ENCODE measurements around the gene EIF2AK3.
"Not testable (repeated sequence)": the region's sequence is repeated elsewhere in the genome, so short reads cannot be mapped to it uniquely, and the experiment has no call there.

EIF2AK3 gene

GRCh38 chr2:88656690-88657089 lies 29.4 kb upstream of the EIF2AK3 start:
- Histone ChIP-seq H3K27ac (ENCODE audit: extremely low read depth, low read depth, low read length) (no peak overlapping the region), H3K36me3 (ENCODE audit: control insufficient read depth in 2 of 2, insufficient read depth in 1 of 2, low read length in 2 of 2) (no peaks in the 10 kb centered on the region), H3K4me1 (ENCODE audit: control insufficient read depth, insufficient read depth, low read length) (peaks cover 3% of the 10 kb centered on the region; the same call in 1 of the 2 replicates), H3K4me3 (ENCODE audit: low read depth, low read length) (no peak overlapping the region), H3K9me3 (ENCODE audit: control insufficient read depth, insufficient read depth, low read depth, low read length) (no peaks in the 10 kb centered on the region)
- POLR2A ChIA-PET: no interaction called here
- CTCF ChIA-PET: interaction anchor here (1.0 to 1.5 kb wide), 3 partner anchors 11 to 66 kb away, joined by 3 to 5 read pairs (median 4); no protein-coding TSS in a partner anchor
- no peak for TF ChIP-seq ZNF677 (tag by site-specific recombination; IDR thresholded peaks at IDR 0.05)
- TF ChIP-seq ZNF530 (tag by site-specific recombination; IDR thresholded peaks at IDR 0.05; ENCODE audit: low read depth): no peak
- TF ChIP-seq ZNF16 (tag by site-specific recombination; IDR thresholded peaks at IDR 0.05; ENCODE audit: low read depth): no peak
- no peak for TF ChIP-seq ZNF121 (tag by site-specific recombination; IDR thresholded peaks at IDR 0.05)
- TF ChIP-seq ZNF202 (tag by site-specific recombination; IDR thresholded peaks at IDR 0.05; ENCODE audit: borderline replicate concordance): no peak
- TF ChIP-seq ZNF449 (tag by site-specific recombination; IDR thresholded peaks at IDR 0.05): no peak
- no peak for TF ChIP-seq ZNF24 (tag by site-specific recombination; IDR thresholded peaks at IDR 0.05)
- TF ChIP-seq ZSCAN4 (tag by site-specific recombination; IDR thresholded peaks at IDR 0.05): no peak
- TF ChIP-seq ZNF664 (tag by site-specific recombination; IDR thresholded peaks at IDR 0.05): no peak
- no peak for TF ChIP-seq SP7 (tag by site-specific recombination; IDR thresholded peaks at IDR 0.05)
- TF ChIP-seq ZNF423 (tag by site-specific recombination; IDR thresholded peaks at IDR 0.05): no peak
- TF ChIP-seq ZNF529 (tag by site-specific recombination; IDR thresholded peaks at IDR 0.05; ENCODE audit: insufficient replicate concordance): no peak
- TF ChIP-seq GLIS2 (tag by site-specific recombination; IDR thresholded peaks at IDR 0.05): no peak

- no peaks in the 10 kb centered on the region for H3K9me3 ChIP-seq (ENCODE audit: control insufficient read depth, insufficient read depth, low read depth, low read length)
- TF ChIP-seq SETDB1 (IDR thresholded peaks at IDR 0.05; ENCODE audit: insufficient read length, low read length) (peak; percentile 22), ZNF692 (tag by site-specific recombination; IDR thresholded peaks at IDR 0.05) (no peak), ZNF274 (IDR thresholded peaks at IDR 0.05; ENCODE audit: low read length) (no peak), ZNF274 (tag by site-specific recombination; IDR thresholded peaks at IDR 0.05; ENCODE audit: borderline replicate concordance) (no peak)
- H3K27ac ChIP-seq (ENCODE audit: extremely low read depth, low read depth, low read length): no peak overlapping the region
- ChIA-PET CTCF (interaction anchor here (0.5 to 1.0 kb wide), 3 partner anchors 15 to 60 kb away, joined by 3 to 5 read pairs (median 3); no protein-coding TSS in a partner anchor), POLR2A (no interaction called here)
- H3K36me3 ChIP-seq (ENCODE audit: control insufficient read depth in 2 of 2, insufficient read depth in 1 of 2, low read length in 2 of 2): no peaks in the 10 kb centered on the region
- peaks cover 3% of the 10 kb centered on the region; the same call in 1 of the 2 replicates for H3K4me1 ChIP-seq (ENCODE audit: control insufficient read depth, insufficient read depth, low read length)
- H3K4me3 ChIP-seq (ENCODE audit: low read depth, low read length): no peak overlapping the region
These were observed 27.4 kb upstream of the EIF2AK3 start for GRCh38 chr2:88654714-88655113.

- Histone ChIP-seq H3K4me3 (ENCODE audit: low read depth, low read length) (no peak overlapping the region), H3K4me1 (ENCODE audit: control insufficient read depth, insufficient read depth, low read length) (no peaks in the 10 kb centered on the region), H3K36me3 (ENCODE audit: control insufficient read depth in 2 of 2, insufficient read depth in 1 of 2, low read length in 2 of 2) (no peaks in the 10 kb centered on the region), H3K9me3 (ENCODE audit: control insufficient read depth, insufficient read depth, low read depth, low read length) (no peaks in the 10 kb centered on the region), H3K27ac (ENCODE audit: extremely low read depth, low read depth, low read length) (no peak overlapping the region)
- ChIA-PET CTCF (interaction anchor here (0.6 to 1.4 kb wide), 2 partner anchors 12 to 58 kb away, joined by 3 to 4 read pairs; no protein-coding TSS in a partner anchor), POLR2A (interaction anchor here (1.1 kb wide), 1 partner anchor 66 kb away, joined by 3 read pairs; no protein-coding TSS in a partner anchor)
- TF ChIP-seq OSR2 (tag by site-specific recombination; IDR thresholded peaks at IDR 0.05) (no peak), ZNF394 (tag by site-specific recombination; IDR thresholded peaks at IDR 0.05; ENCODE audit: borderline replicate concordance) (no peak), ZFP41 (tag by site-specific recombination; IDR thresholded peaks at IDR 0.05; ENCODE audit: borderline replicate concordance) (no peak), ZNF529 (tag by site-specific recombination; IDR thresholded peaks at IDR 0.05; ENCODE audit: insufficient replicate concordance) (no peak), EGR2 (tag by site-specific recombination; IDR thresholded peaks at IDR 0.05; ENCODE audit: low read depth) (no peak), ZNF214 (tag by site-specific recombination; IDR thresholded peaks at IDR 0.05; ENCODE audit: borderline replicate concordance) (no peak), ZSCAN18 (tag by site-specific recombination; IDR thresholded peaks at IDR 0.05) (no peak)
These were observed 24.4 kb upstream of the EIF2AK3 start for GRCh38 chr2:88651646-88652045.

- POLR2A ChIA-PET; H3K4me3 ChIP-seq (ENCODE audit: low read depth, low read length): not testable (repeated sequence)
- CTCF ChIA-PET: interaction anchor here (0.5 to 1.2 kb wide), 4 partner anchors 17 to 504 kb away, joined by 3 to 4 read pairs (median 4); no protein-coding TSS in a partner anchor
These were observed 18.1 kb upstream of the EIF2AK3 start for GRCh38 chr2:88645291-88645882.

More at GRCh38 chr2:88645291-88645882, 18.1 kb upstream of the EIF2AK3 start:
- not testable (repeated sequence) for H3K27ac ChIP-seq (ENCODE audit: extremely low read depth, low read depth, low read length); H3K4me1 ChIP-seq (ENCODE audit: control insufficient read depth, insufficient read depth, low read length); H3K9me3 ChIP-seq (ENCODE audit: control insufficient read depth, insufficient read depth, low read depth, low read length); H3K36me3 ChIP-seq (ENCODE audit: control insufficient read depth in 2 of 2, insufficient read depth in 1 of 2, low read length in 2 of 2)
